GM18907 (cell line): Measurements from ENCODE around the gene LIMK2.
A peak's percentile ranks its signal among the peaks of the same experiment; 100 is the strongest.
"Not testable (repeated sequence)": the region's sequence is repeated elsewhere in the genome, so short reads cannot be mapped to it uniquely, and the experiment has no call there.

Source experiments
- ATAC-seq: cut with Tn5 transposase; IDR thresholded peaks from one replicate; pipeline ENCODE4 v1.9.1; 2021; ENCODE audit warnings: mild to moderate bottlenecking, moderate library complexity; ENCODE audit not compliant: unreplicated experiment

The LIMK2 gene

DNA sequence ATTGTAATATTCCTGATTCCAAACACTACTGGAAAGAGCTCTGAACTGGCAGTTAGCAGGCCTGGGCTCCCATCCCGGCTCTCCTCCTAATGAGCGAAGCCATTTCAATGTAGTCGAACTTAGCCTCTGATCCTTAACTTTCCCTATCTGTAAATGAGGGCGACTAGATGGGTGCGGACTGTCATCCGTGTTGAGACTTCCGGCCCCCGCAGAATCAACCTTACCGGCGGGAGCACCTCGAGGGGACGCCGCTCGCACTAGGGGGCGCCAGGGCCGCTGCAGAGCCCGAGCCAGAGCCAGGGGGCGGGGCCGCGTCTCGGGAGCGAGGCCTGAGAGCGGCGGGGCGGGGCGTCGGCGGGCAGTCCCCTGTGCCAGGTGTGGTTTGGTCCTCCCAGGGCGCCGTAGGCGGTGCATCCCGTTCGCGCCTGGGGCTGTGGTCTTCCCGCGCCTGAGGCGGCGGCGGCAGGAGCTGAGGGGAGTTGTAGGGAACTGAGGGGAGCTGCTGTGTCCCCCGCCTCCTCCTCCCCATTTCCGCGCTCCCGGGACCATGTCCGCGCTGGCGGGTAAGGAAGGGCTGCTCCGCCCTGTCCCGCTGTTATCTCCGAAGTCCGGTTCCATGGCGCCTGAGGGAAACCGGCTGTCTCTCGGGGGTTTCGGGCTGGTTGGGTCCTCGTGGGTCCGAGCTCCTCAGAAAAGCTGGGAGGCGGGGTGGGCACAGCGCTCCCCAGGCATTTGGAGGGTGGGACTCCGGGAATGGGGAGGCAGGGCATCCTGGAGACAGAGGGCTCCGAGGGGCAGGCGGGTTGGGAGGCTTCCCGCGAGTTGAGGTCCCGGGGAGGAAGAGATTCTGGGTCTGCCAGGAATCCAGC lies at the start of gene LIMK2:
Gene LIMK2, plus strand, starts transcription at position 437 of the 869 bp plus-strand sequence. Its CDS starts 111 bp downstream, at position 548.
- peak; percentile 79 for ATAC-seq

DNA sequence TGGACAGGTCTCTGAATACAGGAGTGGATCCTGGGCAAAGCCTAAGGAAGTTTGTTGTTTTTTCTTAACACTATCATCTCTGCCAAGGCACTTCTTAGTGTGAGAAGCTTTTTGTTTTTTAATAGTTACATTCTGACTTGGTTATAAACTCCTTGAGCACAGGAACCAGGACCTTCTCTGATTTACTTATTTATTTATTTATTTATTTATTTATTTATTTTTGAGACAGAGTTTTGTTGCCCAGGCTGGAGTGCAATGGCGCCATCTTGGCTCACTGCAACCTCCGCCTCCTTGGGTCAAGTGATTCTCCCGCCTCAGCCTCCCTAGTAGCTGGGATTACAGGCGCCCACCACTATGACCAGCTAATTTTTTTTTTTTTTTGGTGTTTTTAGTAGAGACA lies 41.1 kb upstream of the LIMK2 start:
- no peak for ATAC-seq

DNA sequence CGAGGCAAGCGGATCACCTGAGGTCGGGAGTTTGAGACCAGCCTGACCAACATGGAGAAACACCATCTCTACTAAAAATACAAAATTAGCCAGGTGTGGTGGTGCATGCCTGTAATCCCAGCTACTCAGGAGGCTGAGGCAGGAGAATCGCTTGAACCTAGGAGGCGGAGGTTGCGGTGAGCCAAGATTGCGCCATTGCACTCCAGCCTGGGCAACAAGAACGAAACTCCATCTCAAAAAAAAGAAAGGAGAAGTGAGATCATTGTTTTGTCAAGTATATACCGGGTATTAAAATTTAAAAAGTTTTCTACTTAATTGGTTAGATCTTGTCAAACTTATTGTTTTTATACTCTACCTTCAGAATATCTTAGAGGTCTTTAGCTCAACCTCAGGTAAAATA lies 40.4 kb upstream of the LIMK2 start:
- ATAC-seq: not testable (repeated sequence)

DNA sequence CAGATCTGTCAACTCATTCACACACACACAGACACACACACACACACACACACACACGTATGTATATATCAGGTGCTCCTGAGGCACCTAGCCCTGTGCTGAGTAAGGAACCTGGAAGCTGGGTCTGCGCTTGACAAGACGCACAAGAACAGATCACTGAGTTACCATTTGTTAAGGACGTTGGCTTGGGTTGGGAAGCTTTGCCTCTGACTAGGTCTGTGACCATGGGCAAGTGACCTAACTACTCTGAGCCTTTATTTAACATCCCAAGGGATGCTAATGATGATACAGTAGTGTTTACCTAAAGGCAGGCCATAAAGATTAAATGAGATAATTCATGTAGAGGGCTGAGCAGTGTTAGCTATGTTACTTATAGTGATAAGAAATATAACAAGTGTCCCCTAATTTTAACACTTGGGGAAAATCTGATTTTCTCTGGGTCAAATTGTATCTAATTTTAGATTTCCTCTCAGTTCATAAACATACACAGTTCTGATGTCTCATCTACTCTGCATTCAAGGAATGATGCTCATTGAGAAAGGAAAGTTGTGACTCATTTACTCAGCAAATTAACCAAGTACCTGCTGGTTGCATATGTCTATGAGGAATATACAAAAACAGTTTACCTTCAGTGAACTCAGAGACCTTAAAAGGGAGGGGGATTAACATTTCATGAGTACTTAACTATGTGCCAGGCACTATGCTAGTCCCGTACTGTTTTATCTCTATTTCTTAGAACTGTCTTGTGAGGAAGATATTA lies 38.5 kb upstream of the LIMK2 start:
- no peak for ATAC-seq

DNA sequence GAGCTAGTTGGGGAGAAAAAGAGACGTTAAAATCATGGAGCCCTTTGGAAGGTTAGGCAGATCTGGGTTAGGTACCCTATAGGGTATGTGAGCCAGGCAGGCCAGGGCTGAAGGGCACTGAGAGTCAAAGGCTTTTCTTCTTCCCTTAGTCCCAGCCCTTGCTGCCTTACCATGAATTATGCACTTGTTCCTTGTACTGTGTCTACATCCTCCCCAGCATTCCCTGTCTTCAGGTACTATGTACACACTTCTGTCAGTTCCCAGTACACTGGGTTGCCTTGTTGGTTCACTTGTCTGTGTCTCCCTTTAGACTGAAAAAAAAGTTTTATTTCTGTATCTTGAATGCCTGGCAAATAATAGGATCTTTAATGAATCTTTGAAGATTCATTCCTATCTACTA lies 35.2 kb upstream of the LIMK2 start:
- no peak for ATAC-seq

DNA sequence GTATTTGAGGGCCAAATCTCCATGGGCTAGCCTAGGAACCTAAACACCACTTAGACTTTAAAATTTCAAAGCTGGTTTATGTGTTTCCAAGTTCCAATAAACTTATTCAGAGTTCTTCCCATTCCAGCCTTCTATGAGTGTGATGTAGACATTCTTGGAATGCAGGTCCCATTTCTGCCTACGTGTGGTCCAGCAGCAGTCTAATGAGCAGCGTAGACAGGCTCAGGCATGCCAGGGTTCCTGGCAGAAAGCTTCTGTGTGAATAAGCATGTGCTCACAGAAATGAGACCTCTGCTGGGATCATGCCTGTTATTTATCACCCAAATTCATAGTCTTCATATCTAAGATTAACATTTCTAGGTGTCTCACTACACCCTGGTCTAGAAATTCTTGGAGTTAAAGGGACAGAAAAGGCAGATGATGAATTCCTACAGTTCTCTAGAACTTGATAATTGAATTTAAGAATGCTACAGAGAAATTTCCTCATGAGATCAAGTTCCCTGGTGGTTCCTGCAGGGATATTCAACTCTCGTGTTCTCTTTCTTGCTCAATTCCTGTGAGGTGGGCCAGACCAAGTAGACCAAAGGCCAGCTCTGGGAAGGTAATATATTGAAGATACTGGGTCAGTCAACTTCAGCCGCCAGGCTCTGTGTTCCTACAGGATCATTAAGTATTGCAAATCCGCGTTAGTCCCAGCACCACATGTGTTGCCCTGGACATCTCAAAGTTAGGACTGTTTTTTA lies 34.5 kb upstream of the LIMK2 start:
- no peak for ATAC-seq

DNA sequence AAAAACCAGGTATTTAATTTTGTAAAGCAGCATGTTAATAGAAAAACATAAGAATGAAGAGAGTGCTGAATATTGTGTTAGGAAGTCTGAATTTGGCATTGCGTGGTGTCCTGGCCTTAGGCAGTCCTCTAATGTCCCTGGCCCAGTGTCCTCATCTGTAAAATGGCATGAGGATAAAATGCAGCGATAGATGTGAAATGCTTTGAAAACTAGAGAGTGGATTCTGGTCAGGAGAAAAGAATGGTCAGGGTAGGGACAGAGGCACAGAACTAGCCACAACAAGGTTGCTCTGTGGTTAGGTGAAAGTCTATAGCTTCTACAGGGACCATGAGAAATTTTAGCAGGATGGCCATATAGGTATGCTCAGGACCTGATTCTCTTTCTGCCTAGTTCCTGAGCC lies 33.2 kb upstream of the LIMK2 start:
- no peak for ATAC-seq

DNA sequence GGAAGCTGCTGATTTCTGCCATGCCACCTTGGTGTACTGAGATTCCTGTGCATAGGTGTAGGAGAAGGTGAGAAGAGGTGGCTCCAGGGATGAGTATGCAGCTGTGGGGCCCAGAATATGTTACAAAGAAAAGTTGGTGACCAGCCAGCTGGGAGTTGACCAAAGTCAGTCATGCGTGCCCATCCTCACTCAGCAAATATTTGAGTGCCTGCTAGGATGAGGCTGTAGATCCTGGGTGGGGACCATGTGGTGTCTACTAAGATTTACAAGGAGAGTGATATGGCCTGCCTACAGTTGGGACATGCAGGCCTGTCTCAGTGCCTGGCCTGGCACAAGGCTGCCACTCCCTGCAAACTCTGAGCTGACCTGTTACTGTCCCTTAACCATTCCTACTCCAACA lies 32.8 kb upstream of the LIMK2 start:
- no peak for ATAC-seq

DNA sequence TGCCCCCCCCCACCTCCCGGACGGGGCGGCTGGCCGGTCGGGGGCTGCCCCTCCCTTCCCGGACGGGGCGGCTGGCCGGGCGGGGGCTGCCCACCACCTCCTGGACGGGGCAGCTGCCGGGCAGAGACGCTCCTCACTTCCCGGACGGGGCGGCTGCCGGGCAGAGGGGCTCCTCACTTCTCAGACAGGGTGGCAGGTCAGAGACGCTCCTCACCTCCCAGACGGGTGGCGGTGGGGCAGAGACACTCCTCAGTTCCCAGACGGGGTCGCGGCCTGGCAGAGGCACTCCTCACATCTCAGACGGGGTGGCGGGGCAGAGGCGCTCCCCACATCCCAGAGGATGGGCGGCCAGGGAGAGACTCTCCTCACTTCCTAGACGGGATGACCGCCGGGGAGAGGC lies 28.1 kb upstream of the LIMK2 start:
- ATAC-seq: no peak

DNA sequence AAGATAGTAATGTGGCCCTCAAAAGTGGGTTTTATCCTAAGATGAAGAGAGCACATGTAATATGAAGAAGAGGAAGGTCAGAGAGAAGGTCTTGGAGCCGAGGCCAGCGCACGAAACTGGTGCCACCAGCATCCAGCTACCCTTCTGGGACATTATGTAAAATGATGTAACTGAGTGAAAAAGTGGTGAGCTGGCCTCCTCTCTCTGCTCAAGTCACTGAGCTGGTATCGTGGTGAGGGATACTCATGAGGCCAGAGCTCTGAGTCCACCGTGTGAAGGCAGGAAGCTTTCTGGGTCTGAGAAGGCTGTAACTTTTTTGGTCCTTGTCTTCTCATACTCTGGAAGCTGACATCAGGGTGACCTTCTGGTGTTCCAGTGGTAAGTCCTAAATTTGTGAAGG lies 27.0 kb upstream of the LIMK2 start:
- ATAC-seq: no peak

DNA sequence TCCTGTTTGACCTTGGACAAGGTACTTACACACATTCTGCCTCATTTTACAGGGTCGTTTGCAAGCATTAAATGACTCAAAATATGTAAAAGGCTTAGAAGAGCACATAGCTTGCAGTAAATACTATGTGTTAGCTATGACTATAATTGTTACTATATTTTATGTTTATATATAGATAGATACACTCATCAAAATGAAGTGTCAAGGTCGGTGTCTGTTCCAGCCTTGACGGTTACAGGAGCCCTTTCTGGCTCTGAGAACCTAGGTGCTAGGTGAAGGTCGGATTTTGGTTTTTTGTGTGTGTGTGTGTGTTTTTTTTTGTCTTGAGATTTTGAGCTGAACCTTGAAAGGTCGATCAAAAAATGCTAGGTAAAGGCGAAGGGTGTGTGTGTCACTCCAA lies 24.5 kb upstream of the LIMK2 start:
- no peak for ATAC-seq

DNA sequence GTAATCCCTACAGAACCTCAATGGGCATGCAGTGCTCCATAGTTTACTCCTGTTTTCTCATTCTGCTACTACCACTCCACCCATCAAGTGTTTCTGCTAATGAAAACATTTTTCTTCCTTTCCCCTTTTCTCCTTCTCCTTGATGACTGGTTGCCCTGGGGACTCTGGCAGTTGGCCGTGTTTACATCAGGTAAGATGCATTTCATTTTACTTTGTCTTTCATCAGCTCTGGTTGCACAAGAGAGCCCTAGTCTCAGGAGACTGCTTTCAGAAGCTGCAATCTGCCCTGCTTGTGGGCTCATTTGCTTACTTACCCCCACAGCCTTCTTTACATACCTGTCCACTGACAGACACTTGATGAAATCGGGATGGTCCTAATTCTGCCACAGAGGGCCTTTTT lies 19.6 kb upstream of the LIMK2 start:
- ATAC-seq: no peak

DNA sequence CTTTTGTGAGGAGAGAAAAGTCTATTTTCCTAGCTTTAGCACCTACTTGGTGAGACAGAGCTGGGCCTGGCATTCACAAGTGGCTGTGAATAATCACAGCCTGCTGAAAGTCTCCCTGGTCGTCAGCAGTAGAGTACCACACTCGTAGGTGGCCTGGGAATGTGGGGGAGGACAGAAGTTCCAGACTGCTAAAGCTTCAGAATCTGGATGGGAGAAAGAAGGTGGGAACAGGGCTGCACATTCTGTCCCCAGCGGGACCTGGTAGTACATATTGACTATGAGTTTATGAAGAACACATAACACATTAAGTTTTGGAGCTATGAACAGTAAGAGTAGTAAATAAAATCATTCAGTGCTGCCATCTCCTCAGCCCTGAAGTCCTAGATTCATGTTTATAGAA lies 19.0 kb upstream of the LIMK2 start:
- ATAC-seq: no peak

DNA sequence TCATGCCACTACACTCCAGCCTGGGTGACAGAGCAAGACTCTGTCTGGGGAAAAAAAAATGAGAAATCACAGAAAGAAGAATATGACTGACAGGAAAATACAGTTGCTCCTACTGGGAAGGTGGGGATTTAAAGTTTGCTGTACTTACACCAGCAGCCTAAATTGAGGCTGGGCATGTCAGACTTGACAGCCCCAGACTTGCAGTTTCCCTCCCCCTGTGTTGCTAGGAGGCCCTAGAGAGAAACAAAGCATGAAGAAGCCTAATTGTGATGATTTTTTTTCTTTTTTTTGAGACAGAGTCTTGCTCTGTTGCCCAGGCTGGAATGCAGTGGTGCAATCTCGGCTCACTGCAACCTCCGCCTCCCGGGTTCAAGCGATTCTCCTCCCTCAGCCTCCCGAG lies 17.4 kb upstream of the LIMK2 start:
- ATAC-seq: not testable (repeated sequence)

DNA sequence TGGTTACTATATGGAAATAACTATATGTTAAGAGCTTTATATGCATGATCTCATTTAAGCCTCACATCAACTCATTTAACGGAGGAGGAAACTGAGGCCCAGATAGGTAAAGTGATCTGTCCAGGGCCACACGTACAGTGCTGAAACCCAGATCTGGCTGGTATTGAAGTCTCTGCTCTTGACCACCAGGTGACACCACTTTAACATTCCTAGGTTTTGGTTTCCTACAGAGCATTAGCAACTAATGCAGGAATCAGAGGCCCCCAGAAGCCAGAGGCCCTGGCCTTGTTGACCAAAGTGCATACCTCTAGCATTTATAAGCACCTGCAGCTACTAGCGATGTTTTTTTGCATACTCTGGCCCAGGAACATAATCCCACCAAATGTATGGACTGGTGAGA lies 12.9 kb upstream of the LIMK2 start:
- ATAC-seq: no peak

DNA sequence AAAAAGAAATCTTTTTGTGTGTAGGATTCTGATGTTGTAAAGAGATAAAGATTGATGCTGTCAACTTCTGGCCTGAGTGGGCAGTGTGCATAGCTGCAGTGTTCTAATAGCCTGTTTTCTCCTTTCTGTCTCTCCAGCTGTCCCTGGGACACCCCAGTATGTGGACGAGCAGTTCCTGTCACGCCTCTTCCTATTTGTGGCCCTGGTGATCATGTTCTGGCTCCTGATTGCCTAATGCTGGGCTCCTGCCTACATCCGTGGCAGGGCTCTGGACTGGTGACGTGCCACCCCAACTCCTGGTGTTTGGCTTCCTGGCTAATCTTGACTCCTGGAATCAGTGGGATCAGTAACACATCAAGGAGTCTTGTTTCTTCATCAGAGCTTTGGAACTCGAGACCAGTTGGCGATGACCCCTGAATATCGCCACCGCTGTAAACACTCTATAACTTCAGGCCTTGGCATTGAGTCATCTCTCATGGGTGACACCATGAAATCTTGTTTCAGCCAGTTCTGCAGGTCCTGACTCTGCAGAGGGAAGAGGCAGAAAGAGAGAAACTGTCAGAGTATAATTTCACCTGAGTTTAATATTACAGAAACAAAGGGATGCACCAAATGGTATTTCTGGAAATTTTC lies 7.6 kb upstream of the LIMK2 start:
- ATAC-seq: not testable (repeated sequence)

DNA sequence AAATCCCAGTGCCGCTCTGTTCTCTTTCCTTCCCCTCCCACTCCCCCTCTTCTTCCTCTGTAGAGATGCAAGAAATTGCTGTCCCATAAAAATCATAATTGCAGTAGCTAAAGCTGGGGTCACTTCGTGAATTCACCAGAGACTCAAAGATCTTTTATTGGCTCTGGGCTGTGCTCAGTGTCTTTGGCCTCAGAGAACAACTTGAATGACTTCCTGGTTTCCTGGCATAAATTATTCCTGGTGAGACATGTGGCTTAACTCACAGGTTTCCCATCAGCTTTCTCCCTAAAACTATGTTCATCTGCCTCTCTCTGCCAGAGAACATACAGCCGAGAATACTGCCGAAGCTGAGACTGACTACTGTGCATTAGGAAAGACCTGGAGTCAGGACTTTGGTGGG lies 7.0 kb upstream of the LIMK2 start:
- not testable (repeated sequence) for ATAC-seq

DNA sequence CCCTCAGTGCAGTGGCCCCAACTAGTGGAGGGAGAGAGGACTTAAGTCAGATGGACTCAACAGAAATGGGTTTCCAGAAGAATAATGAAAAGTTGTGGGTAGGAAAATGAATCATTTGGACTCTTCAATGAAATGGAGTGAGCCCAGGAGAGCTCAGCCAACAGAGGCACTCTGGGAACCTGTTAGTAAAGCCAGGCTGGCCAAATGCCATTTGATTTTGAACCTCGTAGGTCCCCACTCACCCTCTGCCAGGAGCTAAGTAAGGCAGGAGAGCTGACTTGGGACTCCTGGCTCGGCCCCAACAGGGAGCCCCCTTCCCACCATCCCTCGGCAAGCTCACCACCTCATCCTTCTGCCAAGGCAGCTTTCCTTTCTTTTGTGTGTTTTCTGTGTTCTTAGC lies 5.6 kb upstream of the LIMK2 start:
- ATAC-seq: not testable (repeated sequence)

DNA sequence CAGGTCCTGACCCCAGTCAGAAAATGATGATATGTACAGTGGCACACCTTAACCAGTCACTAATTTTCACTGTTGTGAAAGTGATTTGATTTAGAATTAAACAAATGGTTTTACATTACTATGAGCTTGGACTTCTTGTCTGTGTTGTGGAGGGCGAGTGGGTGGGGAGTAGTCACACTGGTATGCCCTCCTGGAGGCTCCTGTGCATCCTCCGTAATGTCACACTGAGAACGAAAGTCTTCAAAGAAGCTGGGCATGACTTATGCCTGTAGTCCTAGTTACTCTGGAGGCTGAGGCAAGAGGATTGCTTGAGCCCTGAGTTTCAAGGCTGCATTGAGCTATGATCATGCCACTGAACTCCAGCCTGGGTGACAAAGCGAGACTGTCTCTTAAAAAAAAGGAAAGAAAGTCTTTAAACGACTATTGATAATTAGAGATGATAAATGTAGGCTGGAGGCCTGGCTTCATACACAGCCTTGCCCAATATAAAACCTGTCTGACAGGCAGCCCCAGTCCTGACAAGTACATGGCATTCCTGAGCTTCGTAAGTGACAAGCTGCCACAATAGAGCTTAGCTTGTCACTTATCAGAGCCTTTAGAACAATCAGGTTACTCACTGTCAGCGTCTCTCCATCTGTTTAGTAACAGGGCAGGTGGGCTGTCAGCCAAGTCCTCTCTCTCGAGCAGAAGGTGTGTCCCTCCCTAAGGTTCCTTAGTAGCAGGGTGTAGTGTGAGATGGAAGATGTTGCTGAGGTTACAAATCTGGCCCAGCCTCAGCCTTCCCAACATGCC lies 5.0 kb upstream of the LIMK2 start:
- no peak for ATAC-seq
